ENCODE data around the gene C1orf216.

Gene C1orf216

GRCh38 chr1:35718492-35719336 lies at the start of gene C1orf216:
C1orf216 (minus strand) TSS chr1:35718884; CDS start chr1:35716321, 2,563 bp downstream.
- in situ Hi-C loops (cut with HindIII; ENCODE audit: low pct_unique_long_range_greater_than_20kb, low sequenced_read_pairs): no loop called here
- DNase-seq (ENCODE audit: low read depth in 1 of 2, low spot score in 1 of 2): peak; percentile 38 to 47
- no peak for TF ChIP-seq JUND (IDR thresholded peaks at IDR 0.05; ENCODE audit: low read depth)

- in situ Hi-C loops (cut with HindIII; ENCODE audit: low pct_unique_long_range_greater_than_20kb, low sequenced_read_pairs): no loop called here
- DNase-seq (ENCODE audit: low read depth in 1 of 2, low spot score in 1 of 2): no peak
- no peak for TF ChIP-seq JUND (IDR thresholded peaks at IDR 0.05; ENCODE audit: low read depth)
Observed at GRCh38 chr1:35764283-35764682, 45.6 kb upstream of the C1orf216 start.

- no peak for DNase-seq (ENCODE audit: low read depth in 1 of 2, low spot score in 1 of 2)
- in situ Hi-C loops (cut with HindIII; ENCODE audit: low pct_unique_long_range_greater_than_20kb, low sequenced_read_pairs): no loop called here
- TF ChIP-seq JUND (IDR thresholded peaks at IDR 0.05; ENCODE audit: low read depth): no peak
Observed at GRCh38 chr1:35763201-35763600, 44.5 kb upstream of the C1orf216 start.

GRCh38 chr1:35762141-35762540 lies 43.5 kb upstream of the C1orf216 start:
- no peak for TF ChIP-seq JUND (IDR thresholded peaks at IDR 0.05; ENCODE audit: low read depth)
- in situ Hi-C loops (cut with HindIII; ENCODE audit: low pct_unique_long_range_greater_than_20kb, low sequenced_read_pairs): no loop called here
- no peak for DNase-seq (ENCODE audit: low read depth in 1 of 2, low spot score in 1 of 2)

GRCh38 chr1:35756064-35756463 lies 37.4 kb upstream of the C1orf216 start:
- no peak for DNase-seq (ENCODE audit: low read depth in 1 of 2, low spot score in 1 of 2)
- in situ Hi-C loops (cut with HindIII; ENCODE audit: low pct_unique_long_range_greater_than_20kb, low sequenced_read_pairs): no loop called here
- no peak for TF ChIP-seq JUND (IDR thresholded peaks at IDR 0.05; ENCODE audit: low read depth)

- in situ Hi-C loops (cut with HindIII; ENCODE audit: low pct_unique_long_range_greater_than_20kb, low sequenced_read_pairs): no loop called here
- no peak for TF ChIP-seq JUND (IDR thresholded peaks at IDR 0.05; ENCODE audit: low read depth)
- DNase-seq (ENCODE audit: low read depth in 1 of 2, low spot score in 1 of 2): no peak
Observed at GRCh38 chr1:35753626-35754260, 35.1 kb upstream of the C1orf216 start.

GRCh38 chr1:35748326-35748725 lies 29.6 kb upstream of the C1orf216 start:
- in situ Hi-C loops (cut with HindIII; ENCODE audit: low pct_unique_long_range_greater_than_20kb, low sequenced_read_pairs): no loop called here
- no peak for TF ChIP-seq JUND (IDR thresholded peaks at IDR 0.05; ENCODE audit: low read depth)
- peak; percentile 10 to 52 for DNase-seq (ENCODE audit: low read depth in 1 of 2, low spot score in 1 of 2)

- in situ Hi-C loops (cut with HindIII; ENCODE audit: low pct_unique_long_range_greater_than_20kb, low sequenced_read_pairs): no loop called here
- TF ChIP-seq JUND (IDR thresholded peaks at IDR 0.05; ENCODE audit: low read depth): no peak
- no peak for DNase-seq (ENCODE audit: low read depth in 1 of 2, low spot score in 1 of 2)
Observed at GRCh38 chr1:35745124-35745730, 26.5 kb upstream of the C1orf216 start.

GRCh38 chr1:35737120-35737519 lies 18.4 kb upstream of the C1orf216 start:
- TF ChIP-seq JUND (IDR thresholded peaks at IDR 0.05; ENCODE audit: low read depth): no peak
- no peak for DNase-seq (ENCODE audit: low read depth in 1 of 2, low spot score in 1 of 2)
- in situ Hi-C loops (cut with HindIII; ENCODE audit: low pct_unique_long_range_greater_than_20kb, low sequenced_read_pairs): no loop called here

GRCh38 chr1:35727434-35728040 lies 8.9 kb upstream of the C1orf216 start:
- no peak for TF ChIP-seq JUND (IDR thresholded peaks at IDR 0.05; ENCODE audit: low read depth)
- DNase-seq (ENCODE audit: low read depth in 1 of 2, low spot score in 1 of 2): no peak
- in situ Hi-C loops (cut with HindIII; ENCODE audit: low pct_unique_long_range_greater_than_20kb, low sequenced_read_pairs): no loop called here

GRCh38 chr1:35726450-35727433 lies 8.1 kb upstream of the C1orf216 start:
- in situ Hi-C loops (cut with HindIII; ENCODE audit: low pct_unique_long_range_greater_than_20kb, low sequenced_read_pairs): no loop called here
- no peak for TF ChIP-seq JUND (IDR thresholded peaks at IDR 0.05; ENCODE audit: low read depth)
- DNase-seq (ENCODE audit: low read depth in 1 of 2, low spot score in 1 of 2): peak in 1 of 2 experiments; percentile 54

GRCh38 chr1:35725596-35725995 lies 6.9 kb upstream of the C1orf216 start:
- DNase-seq (ENCODE audit: low read depth in 1 of 2, low spot score in 1 of 2): no peak
- TF ChIP-seq JUND (IDR thresholded peaks at IDR 0.05; ENCODE audit: low read depth): no peak
- in situ Hi-C loops (cut with HindIII; ENCODE audit: low pct_unique_long_range_greater_than_20kb, low sequenced_read_pairs): no loop called here

All from T47D (cell line).